ENCODE data around the gene GPBAR1. TPM values are rescaled to one million over a fixed set of nuclear protein-coding genes. Genes with fewer than 3 reads are reported as not detected.

The GPBAR1 gene
- total RNA-seq, 1 donor from 2014 or later: 34.8 TPM

DNA sequence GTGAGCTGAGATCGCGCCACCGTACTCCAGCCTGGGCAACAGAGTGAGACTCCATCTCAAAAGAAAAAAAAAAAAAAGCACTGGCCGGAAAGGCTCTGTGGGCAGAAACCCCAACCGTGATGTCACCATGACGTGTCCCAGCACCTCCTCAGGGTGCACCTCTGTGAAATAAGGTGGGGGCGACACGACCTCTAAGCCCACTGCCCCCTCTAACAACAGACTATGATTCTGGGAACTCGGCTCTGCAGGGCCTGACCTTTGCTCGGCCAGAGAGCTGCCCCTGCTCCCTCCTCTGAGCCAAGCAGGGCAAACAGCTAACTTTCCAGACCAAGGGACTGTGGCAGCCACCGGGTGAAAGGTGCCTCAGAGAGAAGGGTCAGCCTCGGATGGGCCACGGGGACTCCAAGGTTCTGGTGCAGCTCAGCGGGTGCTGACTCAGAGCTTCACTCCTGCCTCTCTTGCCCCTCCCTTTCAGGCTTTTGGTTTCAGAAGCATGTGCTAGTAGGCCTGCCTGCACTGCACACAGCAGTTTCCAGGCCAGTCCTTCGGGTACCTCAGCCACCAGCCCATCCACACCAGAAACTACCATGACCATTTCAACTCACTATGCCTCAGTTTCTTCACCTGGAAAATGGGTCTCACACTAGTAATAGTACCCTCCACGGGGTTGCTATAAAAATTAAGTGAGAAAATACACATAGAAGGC is 23.4 kb downstream of the GPBAR1 start:
- DNase-seq (ENCODE audit: low spot score): no peak

DNA sequence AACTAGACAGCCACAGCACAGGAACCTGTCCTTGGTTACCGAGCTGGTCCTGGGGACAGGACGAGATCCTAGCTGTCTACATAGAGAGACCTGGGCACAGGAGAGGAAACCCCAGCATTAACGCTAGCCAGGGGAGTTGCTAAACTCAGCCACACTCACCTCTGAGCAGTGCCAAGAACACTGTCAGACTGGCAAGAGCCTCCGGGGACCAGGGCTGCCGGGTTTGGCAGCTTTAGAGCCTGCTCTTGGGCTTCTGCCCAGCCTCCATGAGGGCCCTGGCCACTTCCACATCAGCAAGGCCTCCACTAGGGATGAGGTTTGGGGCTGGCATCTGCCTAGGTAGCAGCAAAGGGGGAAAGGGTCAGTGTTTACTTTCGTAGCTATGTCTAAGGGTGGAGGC is 24.8 kb downstream of the GPBAR1 start:
- no peak for DNase-seq (ENCODE audit: low spot score)

DNA sequence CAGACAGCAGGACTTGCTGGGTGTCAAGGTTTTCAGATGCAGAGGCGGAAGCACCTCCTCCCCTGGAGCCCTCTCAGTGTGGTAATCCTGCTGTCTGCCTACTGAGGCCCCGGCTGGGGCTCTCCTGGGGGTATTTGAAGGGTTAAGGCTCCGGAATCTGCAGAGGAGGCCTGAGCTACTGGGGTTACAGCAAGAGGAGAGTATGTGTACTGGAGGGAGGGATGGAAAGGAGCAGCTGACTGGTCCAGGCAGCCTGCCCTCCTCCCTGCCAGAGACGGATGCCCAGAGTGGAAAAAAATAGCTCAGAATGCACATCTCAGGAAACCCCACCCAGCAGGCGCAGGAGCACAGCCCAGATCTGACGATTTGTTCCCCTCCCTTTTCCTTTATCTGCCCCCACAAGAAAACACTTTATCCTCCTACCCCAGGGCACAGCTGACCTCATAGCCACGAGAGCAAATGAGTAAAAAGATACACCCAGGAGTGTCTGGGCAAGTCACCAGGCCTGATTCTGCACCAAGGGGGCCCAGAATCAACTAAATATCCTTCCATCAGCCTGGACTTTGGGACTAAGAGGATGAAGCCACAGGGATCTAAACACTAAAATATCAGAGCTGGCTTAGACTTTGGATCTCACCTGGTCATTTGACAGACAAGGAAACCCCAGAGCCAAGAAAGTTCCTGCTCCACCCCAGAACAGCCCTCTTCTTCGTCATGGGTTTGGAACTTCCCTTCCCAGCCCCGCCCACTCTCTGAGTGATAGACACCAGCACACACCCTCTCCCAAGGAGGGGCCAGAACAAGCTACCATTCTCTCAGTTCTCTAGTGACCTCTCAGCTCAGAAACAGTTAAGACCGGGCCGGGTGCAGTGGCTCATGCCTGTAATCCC is 26.0 kb downstream of the GPBAR1 start:
- no peak for DNase-seq (ENCODE audit: low spot score)

DNA sequence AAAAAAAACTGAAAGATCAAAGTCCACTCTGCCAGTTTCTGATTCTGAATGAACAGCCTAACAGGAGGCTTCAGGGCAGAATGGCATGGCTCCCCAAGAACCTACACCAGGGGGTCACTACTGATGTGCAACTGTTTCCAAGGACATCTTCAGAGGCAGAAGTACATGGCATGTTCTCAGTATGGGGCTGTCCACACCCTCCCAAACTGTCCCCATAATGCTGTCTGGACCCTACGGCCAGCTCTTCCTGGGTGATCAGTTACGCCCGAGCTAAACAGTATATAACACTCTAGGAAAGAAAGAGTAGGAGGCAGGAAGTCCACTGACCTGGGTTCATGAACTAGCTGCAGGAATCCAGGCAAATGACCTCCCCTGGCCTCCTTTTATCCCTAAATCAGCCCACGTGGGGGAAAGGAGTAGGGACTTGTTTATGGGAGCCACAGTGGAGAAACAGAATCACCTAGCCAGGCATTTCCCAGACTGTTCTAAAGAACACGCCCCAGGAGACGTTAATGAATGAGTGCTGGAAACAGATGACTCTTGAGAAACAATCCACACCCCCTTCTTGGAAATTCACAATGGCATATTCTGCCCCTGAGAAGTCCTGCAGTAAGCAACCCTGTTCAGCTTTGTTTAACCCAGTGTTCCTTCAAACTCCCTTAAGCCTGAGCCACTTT is 29.0 kb downstream of the GPBAR1 start:
- DNase-seq (ENCODE audit: low spot score): no peak

DNA sequence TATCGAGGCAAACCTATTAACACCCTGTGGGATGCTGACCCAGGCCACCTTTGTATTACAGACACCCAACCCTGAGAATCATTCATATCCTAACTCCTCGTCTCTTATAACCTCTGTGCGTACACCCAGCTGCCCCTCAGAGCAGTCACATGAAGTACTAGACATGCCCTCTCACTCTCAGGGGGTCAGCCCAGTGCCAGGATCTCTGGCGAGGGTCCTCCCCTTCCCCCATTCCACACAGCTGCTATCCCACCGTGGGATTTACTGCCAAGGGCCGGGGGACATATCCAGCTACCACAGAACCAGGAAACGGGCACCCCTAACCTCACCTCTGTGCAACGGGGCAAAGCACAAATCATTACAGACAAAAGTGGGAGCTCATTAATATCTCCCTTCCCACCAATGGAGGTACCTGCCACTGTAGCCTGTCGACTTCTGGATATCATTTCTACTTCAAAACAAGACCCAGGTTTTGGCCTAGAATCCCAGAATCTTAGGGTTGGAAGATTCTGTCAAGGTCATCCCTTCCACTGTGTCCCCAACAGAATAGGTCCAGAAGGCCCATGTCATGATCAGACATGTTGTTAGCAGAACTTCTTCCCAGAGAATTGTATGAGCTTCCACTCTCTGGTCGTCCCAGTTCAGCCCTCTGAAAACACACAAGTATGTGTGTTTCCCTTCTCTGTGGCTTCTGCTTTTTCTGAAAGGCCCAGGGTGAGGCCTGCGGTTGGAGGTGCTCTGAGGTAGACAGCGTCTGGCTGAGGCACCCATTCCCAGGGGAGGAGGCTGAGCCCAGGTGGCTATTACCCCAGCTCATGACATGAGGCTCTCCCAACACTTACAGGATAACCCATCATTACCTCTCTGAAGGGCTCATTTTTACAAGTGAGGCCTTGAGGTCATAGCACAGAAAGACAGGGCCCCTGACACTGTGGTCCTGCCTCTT is 29.8 kb downstream of the GPBAR1 start:
- DNase-seq (ENCODE audit: low spot score): no peak

DNA sequence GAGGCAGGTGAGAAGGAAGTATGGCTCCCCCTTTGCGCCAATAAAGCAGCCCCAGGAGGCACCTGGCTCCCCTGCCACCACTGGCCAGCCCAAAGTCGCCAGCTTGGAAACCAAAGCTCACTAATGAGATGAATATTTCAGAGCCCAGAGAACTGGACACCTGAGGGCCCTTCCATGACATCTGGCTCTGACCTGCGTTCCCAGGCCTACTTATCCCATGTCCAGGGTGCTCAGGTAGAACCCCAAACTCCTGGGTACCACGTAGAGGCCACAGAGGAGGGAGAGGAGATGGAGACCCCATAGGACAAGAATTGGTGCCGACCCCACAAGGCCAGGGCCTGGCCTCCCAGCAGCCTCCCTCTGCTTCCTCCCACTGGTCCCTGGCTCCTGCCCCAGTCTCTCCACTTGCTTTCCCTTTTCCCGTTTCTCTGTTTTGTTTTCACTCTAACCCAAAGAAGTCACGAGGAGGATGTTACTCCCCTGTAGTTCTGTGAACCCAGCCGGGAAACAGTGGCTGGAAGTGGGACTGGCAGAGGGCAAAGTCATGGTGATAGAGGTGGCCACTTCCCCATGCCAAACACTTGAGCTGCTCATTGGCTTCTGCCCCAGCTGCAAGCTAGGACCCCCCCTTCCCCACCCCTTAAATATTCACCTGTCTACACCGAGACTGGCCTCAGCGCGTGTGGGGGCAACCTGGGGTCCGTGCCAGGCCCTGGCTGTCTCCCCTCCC is 30.7 kb downstream of the GPBAR1 start:
- DNase-seq (ENCODE audit: low spot score): no peak

DNA sequence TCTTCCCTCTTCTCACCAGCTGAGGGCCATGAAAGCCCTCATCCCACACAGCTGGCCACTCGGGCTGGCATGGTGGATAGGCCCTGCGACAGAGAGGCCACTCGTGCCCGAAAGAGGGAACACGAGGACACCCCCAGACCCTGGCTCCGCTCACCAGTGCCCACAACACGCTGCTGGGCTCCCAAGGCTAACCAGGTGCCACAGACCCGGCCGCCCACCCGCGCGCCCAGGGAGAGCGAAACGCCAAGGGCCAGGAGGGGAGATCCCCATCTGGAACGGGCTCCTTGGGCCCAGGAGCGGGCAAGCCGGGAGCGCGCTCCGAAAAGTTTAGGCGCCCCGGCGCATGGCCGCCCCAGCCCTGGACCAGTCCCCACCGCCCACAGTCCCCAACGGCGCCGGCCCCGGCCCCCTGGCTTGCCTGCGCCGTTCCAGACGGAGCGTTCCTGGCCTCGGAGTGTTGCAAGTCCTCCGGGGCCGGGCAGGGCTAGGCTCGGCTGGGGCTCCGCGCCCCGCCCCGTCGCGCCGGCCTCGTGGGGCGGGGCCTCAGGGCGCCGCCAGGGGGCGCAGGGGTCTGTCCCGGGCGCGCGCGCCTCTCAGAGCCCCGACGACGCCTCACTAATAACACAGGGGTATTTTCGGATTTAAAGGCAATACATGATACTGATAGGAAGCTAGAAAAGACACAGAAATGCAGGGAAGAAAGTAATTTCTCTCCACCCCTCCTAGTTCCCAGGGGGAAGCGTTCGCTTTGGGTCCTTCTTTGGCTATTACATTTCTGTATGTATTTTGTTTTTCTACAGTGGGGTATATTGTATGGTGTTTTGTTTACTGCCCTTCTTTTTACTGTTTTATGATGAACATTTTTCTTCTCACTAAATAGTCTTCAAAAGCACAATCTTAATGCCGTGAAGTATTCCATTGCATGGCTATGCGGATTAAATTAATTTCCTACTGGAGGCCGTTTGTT is 31.5 kb downstream of the GPBAR1 start, which contains the start of gene TMBIM1:
TSS of gene TMBIM1 (minus strand) at position 456 of the 967 bp plus-strand sequence. CDS start 10,362 bp downstream, outside the sequence.
- DNase-seq (ENCODE audit: low spot score): peak; percentile 96

DNA sequence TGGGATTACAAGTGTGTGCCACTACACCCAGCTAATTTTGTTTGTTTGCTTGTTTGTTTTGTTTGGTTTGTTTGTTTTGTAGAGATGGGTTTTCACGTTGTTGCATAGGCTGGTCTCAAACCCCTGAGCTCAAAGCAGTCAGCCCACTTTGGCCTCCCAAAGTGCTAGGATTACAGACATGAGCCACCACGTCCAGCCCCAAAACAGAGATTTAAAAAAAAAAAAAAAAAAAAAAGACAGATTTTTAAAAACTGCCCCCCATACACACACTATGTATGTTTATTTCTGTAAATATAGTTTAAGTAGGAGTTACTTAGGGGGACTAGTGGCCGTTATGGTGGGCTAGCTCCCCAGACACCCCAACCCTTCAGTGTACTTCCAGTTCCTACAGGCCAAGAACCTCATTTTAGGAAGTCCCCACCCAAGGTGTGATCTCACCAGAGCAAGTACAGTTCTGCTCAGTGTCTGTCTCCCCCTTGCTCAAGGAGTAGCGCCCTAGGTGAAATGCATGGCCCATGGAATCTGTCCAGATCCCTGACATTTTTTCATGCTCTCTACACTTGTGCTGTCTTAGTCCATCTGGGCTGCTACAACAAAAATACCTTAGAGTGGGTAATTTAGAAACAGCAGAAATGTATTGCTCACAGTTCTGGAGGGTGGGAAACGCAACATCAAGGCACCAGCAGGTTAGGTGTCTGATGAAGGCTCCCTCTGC is 33.1 kb downstream of the GPBAR1 start:
- no peak for DNase-seq (ENCODE audit: low spot score)

DNA sequence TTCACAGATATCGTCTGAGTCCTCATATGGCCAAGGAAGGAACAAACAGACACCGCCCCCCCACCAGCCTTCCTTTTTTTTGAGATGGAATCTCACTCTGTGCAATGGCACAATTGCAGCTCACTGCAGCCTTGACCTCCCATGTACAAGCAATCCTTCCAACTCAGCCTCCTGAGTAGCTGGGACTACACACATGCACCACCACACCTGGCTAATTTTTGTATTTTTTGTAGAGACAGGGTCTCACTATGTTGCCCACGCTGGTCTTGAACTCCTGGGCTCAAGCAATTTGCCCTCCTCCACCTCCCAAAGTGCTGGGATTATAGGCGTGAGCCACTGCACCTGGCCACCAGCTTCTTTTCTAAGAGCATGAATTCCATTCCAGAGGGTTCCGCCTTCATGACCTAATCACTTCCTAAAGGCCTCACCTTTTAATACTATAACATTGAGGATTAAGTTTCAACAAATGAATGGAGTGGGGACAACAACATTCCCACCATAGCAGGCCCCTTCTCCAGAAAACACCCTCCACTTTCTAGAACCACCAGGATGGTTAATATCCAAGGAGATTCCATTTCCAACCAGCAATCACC is 33.7 kb downstream of the GPBAR1 start:
- no peak for DNase-seq (ENCODE audit: low spot score)

DNA sequence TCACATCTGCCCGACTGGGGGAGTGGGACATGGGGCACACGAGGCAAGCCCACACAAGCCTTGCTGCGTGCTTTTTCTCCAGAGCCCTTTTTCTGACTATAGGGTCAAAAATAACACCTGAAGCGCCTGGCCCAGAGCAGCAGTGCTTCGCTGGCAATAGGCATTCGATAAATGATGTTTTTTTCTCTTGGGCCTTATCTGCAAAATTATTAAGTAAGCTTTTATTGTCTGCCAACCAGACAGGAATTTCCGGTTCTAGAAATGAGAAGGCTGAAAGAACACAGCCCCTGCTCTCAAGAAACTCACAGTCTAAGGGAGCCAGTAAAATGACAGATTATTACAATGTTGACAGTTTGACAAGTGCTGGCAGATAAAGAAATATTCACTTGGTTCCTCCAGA is 34.2 kb downstream of the GPBAR1 start:
- DNase-seq (ENCODE audit: low spot score): no peak

DNA sequence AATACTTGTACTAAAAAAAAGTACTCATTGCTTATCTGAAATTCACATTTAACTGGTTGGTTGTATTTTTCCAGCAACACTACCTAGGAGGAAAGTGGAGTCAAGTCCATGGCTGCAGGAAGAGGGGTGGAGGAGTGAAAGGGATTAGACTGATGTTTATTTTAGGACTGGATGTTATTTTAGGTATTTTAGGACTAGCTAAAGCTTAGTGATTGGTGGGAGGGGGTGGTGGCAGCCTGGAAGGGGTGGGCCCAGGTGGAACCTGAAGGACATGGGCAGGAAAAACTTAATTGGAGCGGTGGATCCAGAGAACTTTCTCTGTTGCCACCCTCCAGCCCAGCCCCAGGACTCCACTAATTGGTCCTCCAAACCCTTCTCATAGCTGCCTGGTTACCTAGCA is 35.4 kb downstream of the GPBAR1 start:
- DNase-seq (ENCODE audit: low spot score): no peak

DNA sequence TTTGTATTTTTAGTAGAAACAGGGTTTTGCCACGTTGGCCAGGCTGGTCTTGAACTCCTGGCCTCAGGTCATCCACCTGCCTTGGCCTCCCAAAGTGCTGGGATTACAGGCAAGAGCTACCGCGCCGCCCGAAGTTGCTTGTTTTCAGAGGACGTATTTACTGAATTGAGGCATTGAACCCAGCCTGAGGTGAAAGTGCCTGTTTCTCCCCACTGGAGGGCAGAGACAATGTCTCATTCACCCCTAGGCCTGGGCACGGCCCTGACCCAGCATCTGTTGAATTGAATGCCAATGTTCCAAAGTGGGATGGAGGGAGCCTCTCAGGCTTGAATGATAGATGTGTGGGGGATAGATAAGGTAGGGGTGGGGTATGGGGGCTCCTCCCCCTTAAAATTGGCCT is 36.0 kb downstream of the GPBAR1 start:
- no peak for DNase-seq (ENCODE audit: low spot score)

DNA sequence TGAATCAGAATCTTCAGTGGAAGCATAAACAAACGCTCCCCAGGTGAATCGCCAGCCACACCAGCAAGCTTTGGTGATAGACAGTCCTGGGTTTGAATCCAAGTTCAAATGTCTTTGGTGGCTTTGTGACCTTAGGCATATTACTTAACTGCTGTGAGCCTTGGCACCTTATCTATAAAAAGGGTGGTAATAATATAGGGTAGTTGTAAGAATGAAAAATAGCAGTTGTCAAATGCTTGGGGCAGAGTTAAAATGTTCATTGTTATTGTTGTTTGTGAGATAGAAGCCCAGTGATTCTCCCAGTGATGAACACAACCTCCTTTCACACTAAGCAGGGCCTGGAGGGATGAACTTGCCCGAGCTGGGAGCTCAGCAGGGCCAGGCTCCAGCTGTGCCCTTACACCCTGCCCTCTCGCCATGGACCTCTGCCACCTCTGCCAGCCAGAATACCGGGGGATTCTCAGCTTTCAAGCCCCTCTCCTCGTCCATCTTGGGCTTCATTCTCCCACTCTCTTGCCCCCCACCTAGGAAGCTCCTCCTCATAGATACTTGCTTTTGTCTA is 37.6 kb downstream of the GPBAR1 start:
- DNase-seq (ENCODE audit: low spot score): no peak

DNA sequence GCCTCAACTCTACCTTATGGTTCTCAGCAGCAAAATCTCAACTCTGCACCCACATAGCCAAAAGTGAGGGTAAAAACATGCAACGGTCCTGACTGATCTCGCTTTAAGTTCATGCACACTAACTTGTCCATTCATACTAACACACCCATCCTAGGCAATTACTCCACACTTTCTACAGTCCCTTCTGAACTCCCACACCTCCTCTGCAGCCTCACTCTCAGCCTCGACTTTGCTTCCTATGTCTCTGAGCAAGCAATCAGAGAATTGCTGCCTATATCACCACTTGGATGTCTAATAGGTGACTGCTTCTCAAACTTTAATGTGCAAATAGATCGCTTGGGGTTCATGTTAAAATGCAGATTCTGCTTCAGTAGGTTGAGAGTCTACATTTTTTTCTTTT is 39.3 kb downstream of the GPBAR1 start:
- no peak for DNase-seq (ENCODE audit: low spot score)

DNA sequence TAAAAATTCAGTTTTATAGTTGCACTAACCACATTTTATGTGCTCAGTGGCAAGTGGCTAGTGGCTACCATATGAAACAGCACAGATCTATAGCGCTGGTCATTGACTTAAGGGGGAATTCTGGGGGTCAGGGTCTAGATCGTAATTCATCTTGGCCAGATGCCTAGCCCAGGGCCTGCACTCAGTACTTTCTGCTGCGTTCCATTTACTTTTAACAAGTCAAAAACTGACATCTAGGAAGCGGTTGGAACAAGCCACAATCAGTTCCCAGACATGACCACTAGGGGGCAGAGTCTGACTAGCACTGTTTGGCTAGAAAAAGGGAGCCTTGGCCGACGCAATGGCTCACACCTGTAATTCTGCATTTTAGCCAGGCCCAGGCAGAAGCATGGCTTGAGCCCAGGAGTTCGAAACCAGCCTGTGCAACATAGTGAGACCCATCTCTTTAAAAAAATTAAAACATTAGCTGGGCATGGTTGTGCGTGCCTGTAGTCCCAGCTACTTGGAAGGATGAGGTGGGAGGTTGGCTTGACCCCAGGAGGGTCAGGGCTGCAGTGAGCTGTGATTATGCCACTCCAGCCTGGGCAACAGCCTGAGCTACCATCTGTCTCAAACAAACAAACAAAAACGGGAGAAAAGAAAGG is 40.5 kb downstream of the GPBAR1 start:
- DNase-seq (ENCODE audit: low spot score): no peak

DNA sequence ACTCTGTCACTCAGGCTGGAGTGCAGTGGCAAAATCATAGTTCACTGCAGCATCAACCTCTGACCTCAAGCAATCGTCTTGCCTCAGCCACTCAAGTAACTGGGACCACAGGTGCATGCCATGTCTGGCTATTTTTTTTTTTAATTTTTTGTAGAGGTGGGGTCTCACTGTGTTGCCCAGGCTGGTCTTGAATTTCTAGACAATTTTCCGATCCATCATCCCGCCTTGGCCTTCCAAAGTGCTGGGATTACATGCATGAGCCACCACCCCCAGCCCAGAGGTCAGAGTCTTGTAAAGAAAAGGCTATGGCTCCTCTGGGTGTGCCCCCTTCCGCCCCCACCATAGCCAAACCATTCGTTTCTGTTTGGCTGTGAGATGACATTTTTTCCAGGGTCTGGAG is 44.6 kb downstream of the GPBAR1 start:
- DNase-seq (ENCODE audit: low spot score): no peak

Data from mesenteric fat pad (tissue), 1 donor.